HAP-1 (cell line): ENCODE measurements around the gene ZNF536.
"Not testable (repeated sequence)": the region's sequence is repeated elsewhere in the genome, so short reads cannot be mapped to it uniquely, and the experiment has no call there.

Source experiments
- DNase-seq, 2 experiments: peaks; one replicate each; pipeline ENCODE4 v3.0.0-alpha.2; 2016 to 2020; ENCODE audit warnings: low spot score in 2 of 2
- H3K27me3 ChIP-seq: fragments of 250-450 bp; sonication (Bioruptor Pico); 2 replicates; pipeline ENCODE4 v1.5.1; 2020; ENCODE audit warnings: low read depth, mild to moderate bottlenecking, moderate library complexity
- H3K36me3 ChIP-seq: fragments of 250-450 bp; sonication (Bioruptor Pico); replicated peaks from 2 replicates; pipeline ENCODE4 v1.5.1; 2020; ENCODE audit warnings: mild to moderate bottlenecking
- H3K4me1 ChIP-seq: fragments of 250-450 bp; sonication (Bioruptor Pico); 2 replicates; pipeline ENCODE4 v1.5.1; 2020; ENCODE audit warnings: mild to moderate bottlenecking
- H3K4me3 ChIP-seq: fragments of 250-450 bp; sonication (Bioruptor Pico); 2 replicates; pipeline ENCODE4 v1.5.1; 2020; ENCODE audit warnings: mild to moderate bottlenecking, moderate library complexity
- H3K9me3 ChIP-seq: fragments of 250-450 bp; sonication (Bioruptor Pico); 2 replicates; pipeline ENCODE4 v1.5.1; 2020; ENCODE audit warnings: mild to moderate bottlenecking, moderate library complexity
- in situ Hi-C: fragments of 300-500 bp; cut with MboI; formaldehyde crosslinking; loops from 3 replicates; pipeline ENCODE4 v1.14.3; 2020; ENCODE audit warnings: low sequenced_read_pairs, inconsistent platforms, mixed read lengths

ZNF536 gene

GRCh38 chr19:30335306-30335886 is 36.8 kb upstream of the ZNF536 start:
- H3K9me3 ChIP-seq = no peaks in the 10 kb centered on the region
- H3K27me3 ChIP-seq = no peaks in the 10 kb centered on the region
- no peak overlapping the region for H3K4me3 ChIP-seq
- H3K4me1 ChIP-seq = no peaks in the 10 kb centered on the region
- H3K36me3 ChIP-seq = no peaks in the 10 kb centered on the region
- no peak for DNase-seq
- in situ Hi-C loops = no loop called here

- no peaks in the 10 kb centered on the region for H3K27me3 ChIP-seq
Measured at GRCh38 chr19:30336290-30336689, 35.9 kb upstream of the ZNF536 start.

DNA sequence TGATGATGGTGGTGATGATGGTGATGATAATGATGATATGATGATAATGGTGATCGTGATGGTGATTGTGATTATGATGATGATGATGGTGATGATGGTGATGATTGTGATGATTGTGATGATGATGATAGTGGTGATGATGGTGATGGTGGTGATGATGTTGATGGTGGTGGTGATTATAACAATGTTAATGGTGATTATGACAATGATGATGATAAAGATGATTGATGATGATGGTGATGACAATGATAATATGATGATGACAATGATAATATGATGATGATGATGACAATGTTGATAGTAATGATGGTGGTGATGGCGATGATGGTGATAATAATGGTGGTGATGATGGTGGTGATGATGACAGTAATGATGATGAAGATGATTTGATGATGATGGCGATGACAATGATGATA is 34.1 kb upstream of the ZNF536 start:
- no peak for DNase-seq
- in situ Hi-C loops = no loop called here
- peaks cover 5% of the 10 kb centered on the region; the same call in 1 of the 2 replicates for H3K4me1 ChIP-seq
- H3K36me3 ChIP-seq = no peaks in the 10 kb centered on the region
- H3K27me3 ChIP-seq = no peaks in the 10 kb centered on the region
- H3K4me3 ChIP-seq = no peak overlapping the region
- no peaks in the 10 kb centered on the region for H3K9me3 ChIP-seq

More at GRCh38 chr19:30336290-30336689, 35.9 kb upstream of the ZNF536 start:
- in situ Hi-C loops = no loop called here
- Histone ChIP-seq H3K9me3 (no peaks in the 10 kb centered on the region), H3K4me1 (peaks cover 4% of the 10 kb centered on the region; the same call in 1 of the 2 replicates), H3K36me3 (no peaks in the 10 kb centered on the region), H3K4me3 (no peak overlapping the region)
- no peak for DNase-seq

- H3K4me1 ChIP-seq = peaks cover 5% of the 10 kb centered on the region; the same call in 1 of the 2 replicates
- in situ Hi-C loops = no loop called here
- DNase-seq = no peak
Measured at GRCh38 chr19:30338878-30339623, 33.1 kb upstream of the ZNF536 start.

DNA sequence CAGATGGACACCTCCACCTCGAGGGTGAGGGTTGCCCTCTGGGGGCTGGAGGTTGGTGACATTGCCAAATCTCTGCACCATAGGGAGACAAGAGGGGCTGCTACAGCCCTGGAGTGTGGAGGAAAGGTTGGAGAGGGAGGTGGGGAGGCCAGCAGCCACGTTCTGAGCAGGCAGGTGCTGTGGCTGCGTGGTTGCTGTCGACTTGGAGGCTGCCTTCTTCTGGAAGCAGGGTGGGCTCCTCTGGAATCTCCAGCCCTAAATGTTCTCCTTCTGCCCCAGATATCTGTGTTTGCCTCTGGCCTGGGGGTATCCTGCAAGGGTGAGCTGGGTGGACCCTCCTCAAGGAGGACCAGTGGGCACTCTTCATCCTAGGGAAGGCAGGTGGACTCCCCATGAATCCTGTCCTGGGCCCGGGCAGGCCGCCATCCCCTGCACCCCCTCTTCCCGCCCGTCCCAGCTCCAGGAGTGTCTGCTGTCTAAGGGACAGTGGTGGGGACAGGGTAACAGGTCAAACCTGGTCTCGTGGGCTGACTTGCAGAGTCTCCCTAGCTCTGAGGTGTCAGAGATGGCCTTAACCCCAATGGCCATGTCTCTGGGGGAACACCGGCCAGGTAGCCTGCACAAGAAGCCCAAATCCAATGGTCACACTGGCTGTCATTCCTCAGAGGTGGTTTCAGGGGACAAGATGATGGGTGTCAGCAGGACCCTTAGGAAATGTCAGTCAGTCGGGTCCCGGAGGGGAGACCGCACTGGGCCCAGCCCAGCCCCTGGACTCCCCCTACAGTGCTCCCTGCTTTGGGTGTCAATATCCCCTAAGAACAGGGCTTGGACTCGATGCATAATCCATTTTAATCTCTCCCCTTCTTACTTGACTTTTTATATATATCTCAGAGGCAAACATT is 32.3 kb upstream of the ZNF536 start:
- in situ Hi-C loops = no loop called here
- H3K4me1 ChIP-seq = peaks cover 5% of the 10 kb centered on the region; the same call in 1 of the 2 replicates
- H3K27me3 ChIP-seq = no peaks in the 10 kb centered on the region
- no peak overlapping the region for H3K4me3 ChIP-seq
- no peak for DNase-seq
- H3K9me3 ChIP-seq = no peaks in the 10 kb centered on the region
- no peaks in the 10 kb centered on the region for H3K36me3 ChIP-seq

More at GRCh38 chr19:30338878-30339623, 33.1 kb upstream of the ZNF536 start:
- H3K4me3 ChIP-seq = no peak overlapping the region
- no peaks in the 10 kb centered on the region for H3K36me3 ChIP-seq
- no peaks in the 10 kb centered on the region for H3K27me3 ChIP-seq
- H3K9me3 ChIP-seq = no peaks in the 10 kb centered on the region

DNA sequence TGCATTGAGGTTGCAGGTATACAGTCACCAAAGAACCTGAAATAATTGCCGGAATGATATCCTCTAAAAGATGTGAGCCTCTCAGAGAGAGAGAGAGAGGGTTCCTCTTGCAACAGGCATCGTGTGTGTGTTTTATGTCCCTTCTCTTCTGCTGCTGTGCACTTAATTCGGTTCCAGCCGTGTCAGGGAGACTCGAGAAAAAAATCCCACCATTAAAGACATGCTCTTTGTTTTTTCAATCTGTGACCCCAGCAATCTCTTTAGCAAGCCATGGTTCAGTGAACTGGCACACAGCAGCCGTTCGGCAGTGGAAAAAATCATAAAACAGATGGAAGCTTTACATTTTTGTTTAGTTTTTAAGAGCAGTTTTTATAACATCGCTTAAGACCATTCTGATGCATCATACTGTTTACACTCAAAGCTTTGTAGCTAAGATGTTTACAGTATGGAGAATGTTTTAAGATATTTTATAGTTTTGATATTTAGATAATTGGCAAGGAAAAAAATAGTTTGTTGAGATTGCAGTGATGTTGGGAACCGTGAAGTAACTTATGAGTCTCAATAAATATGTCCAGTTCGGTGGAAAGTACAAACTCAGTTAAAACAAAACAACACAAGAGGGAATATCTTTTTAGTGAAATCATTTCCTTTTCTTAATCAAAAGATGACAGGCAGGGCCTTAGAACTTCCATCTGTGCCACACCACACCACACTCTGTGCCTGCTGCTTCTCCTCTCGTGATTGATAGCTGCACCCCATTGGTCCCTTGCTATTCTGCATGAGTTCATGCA is 31.2 kb upstream of the ZNF536 start:
- Histone ChIP-seq H3K4me1 (peaks cover 5% of the 10 kb centered on the region; the same call in 1 of the 2 replicates), H3K9me3 (no peaks in the 10 kb centered on the region), H3K27me3 (no peaks in the 10 kb centered on the region), H3K36me3 (no peaks in the 10 kb centered on the region), H3K4me3 (no peak overlapping the region)
- in situ Hi-C loops = no loop called here
- DNase-seq = no peak

DNA sequence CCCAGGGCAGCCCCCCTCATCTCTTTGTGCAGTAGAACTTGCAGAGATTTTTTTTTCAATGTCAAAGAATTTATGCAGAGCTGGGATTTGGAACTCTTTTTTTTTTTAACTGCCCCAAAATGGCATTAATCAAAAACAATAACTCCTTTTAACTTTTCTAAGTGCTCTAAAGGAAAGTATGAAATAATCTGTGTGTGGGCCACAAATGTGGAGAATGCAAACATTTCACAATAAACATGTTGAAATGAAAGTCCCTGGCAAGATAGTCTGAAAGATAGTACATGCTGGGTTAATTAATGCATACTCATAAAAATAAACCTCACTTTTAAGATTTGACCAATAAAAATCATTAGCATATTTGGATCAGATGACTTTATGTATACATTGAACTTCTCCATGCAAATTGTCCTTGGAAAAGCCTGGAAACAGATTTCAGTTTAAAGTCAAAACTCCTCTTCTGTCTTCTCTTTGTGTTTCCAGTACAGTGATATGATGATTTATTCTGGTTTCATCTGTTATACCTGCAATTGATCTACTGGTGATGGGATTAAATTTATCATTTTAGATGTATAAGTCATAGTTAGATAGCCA is 30.5 kb upstream of the ZNF536 start:
- H3K4me1 ChIP-seq = peaks cover 5% of the 10 kb centered on the region; the same call in 1 of the 2 replicates
- no peak overlapping the region for H3K4me3 ChIP-seq
- H3K27me3 ChIP-seq = no peaks in the 10 kb centered on the region
- no peak for DNase-seq
- no peaks in the 10 kb centered on the region for H3K9me3 ChIP-seq
- in situ Hi-C loops = no loop called here
- no peaks in the 10 kb centered on the region; the same call in 1 of the 2 replicates for H3K36me3 ChIP-seq

DNA sequence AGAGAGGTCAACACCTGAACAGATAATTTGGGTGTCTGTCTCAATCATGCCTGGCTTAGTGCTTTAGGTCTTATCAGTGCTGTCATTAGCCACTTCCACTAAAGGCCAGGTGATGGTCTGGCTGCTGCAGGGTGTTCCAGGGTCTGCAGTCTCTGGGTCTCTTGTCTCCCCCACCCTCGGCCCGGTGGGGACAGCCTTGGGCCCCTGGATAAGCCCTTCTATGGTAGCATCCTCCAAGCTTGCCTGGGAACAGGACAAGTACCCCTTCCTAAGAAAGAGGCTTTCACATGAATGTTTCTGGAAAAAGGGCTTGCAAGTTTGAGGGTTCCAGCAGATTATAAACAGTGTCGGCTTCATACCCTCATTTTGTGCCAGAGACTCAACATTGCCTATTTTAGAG is 29.3 kb upstream of the ZNF536 start:
- Histone ChIP-seq H3K4me1 (peaks cover 5% of the 10 kb centered on the region; the same call in 1 of the 2 replicates), H3K9me3 (no peaks in the 10 kb centered on the region), H3K27me3 (no peaks in the 10 kb centered on the region), H3K4me3 (no peak overlapping the region), H3K36me3 (no peaks in the 10 kb centered on the region; the same call in 1 of the 2 replicates)
- no peak for DNase-seq
- in situ Hi-C loops = no loop called here

DNA sequence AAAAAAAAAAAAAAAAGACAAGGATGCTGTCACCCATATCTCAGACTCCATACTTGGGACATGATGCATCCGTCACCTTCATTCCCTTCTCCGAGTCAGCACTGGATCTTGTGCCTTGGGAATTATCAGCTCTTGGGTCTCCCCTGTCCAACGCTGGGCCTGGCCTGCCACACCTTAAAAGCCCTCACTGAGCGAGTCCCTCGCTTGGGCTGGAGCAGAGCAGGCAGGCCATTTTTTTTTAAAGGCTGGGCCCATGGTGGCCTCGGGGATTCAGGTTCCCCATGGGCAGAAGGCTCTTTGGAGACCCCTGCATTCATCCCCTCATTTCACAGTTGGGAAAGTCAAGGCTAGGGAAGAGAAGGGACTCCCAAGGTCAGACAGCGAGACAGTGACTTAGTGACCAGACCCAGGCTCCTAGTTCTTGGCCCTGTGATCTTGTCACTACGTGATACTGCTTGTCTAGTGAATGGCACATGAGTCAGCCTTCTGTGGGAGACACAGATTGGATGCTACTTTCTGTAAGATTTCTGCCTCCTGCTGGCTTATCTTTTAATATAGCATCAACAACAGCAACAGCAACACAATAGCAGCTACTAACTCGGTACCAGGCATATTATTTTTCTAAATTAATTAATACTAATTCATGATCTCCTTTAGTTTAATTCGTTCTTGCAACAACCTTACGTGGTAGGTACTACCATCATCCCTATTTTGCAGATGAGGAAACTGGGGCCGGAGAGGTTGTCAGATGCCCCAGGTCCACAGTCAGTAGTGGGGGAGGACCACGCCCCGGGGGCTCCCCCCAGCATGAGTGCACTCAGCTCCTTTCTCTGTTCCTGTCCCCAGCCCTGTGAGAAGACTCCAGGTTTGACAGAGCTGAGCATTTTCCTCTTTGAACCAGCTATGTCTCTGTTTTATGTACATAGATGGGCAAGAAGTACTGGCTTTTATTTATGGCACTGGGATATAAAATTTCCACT is 27.4 kb upstream of the ZNF536 start:
- Histone ChIP-seq H3K36me3 (no peaks in the 10 kb centered on the region; the same call in 1 of the 2 replicates), H3K9me3 (no peaks in the 10 kb centered on the region), H3K4me3 (no peak overlapping the region), H3K4me1 (peaks cover 5% of the 10 kb centered on the region; the same call in 1 of the 2 replicates), H3K27me3 (no peaks in the 10 kb centered on the region)
- in situ Hi-C loops = no loop called here
- no peak for DNase-seq

- no peak for DNase-seq
- Histone ChIP-seq H3K4me3 (no peak overlapping the region), H3K4me1 (peaks cover 10% of the 10 kb centered on the region), H3K9me3 (no peaks in the 10 kb centered on the region), H3K27me3 (no peaks in the 10 kb centered on the region), H3K36me3 (no peaks in the 10 kb centered on the region; the same call in 1 of the 2 replicates)
- in situ Hi-C loops = no loop called here
Measured at GRCh38 chr19:30345686-30346085, 26.5 kb upstream of the ZNF536 start.

GRCh38 chr19:30346468-30346867 is 25.7 kb upstream of the ZNF536 start:
- DNase-seq, H3K36me3 ChIP-seq, H3K9me3 ChIP-seq, in situ Hi-C loops, H3K4me3 ChIP-seq, H3K27me3 ChIP-seq: not testable (repeated sequence)
- H3K4me1 ChIP-seq = peaks cover 13% of the 10 kb centered on the region
